Effector memory CD4-positive, alpha-beta T cell (primary cell): Measurements from ENCODE around the gene FAM20C.

Source experiments
- DNase-seq, 3 donors: peaks; one replicate each; pipeline ENCODE4 v3.0.0-alpha.2; 2020
- H3K27ac ChIP-seq: 2 replicates; pipeline ENCODE4 v1.7.0; 2013; ENCODE audit warnings: mild to moderate bottlenecking, low read length, moderate library complexity; ENCODE audit not compliant: insufficient read depth, poor library complexity, severe bottlenecking
- H3K27me3 ChIP-seq: replicated peaks from 2 replicates; pipeline ENCODE4 v1.7.0; 2013; ENCODE audit warnings: mild to moderate bottlenecking, low read length; ENCODE audit not compliant: insufficient read depth, control insufficient read depth, poor library complexity, severe bottlenecking
- H3K36me3 ChIP-seq: 2 replicates; pipeline ENCODE4 v1.7.0; 2013; ENCODE audit warnings: mild to moderate bottlenecking, low read length, moderate library complexity; ENCODE audit not compliant: control insufficient read depth, insufficient read depth
- H3K4me1 ChIP-seq: 2 replicates; pipeline ENCODE4 v1.7.0; 2013; ENCODE audit warnings: low read length, mild to moderate bottlenecking; ENCODE audit not compliant: control insufficient read depth, insufficient read depth, poor library complexity, severe bottlenecking
- H3K4me3 ChIP-seq: 2 replicates; pipeline ENCODE4 v1.7.0; 2013; ENCODE audit warnings: low read length, low read depth, mild to moderate bottlenecking; ENCODE audit not compliant: insufficient read depth, poor library complexity, severe bottlenecking
- H3K9me3 ChIP-seq: 2 replicates; pipeline ENCODE4 v1.7.0; 2013; ENCODE audit warnings: mild to moderate bottlenecking, low read length, moderate library complexity; ENCODE audit not compliant: control insufficient read depth

The FAM20C gene

DNA sequence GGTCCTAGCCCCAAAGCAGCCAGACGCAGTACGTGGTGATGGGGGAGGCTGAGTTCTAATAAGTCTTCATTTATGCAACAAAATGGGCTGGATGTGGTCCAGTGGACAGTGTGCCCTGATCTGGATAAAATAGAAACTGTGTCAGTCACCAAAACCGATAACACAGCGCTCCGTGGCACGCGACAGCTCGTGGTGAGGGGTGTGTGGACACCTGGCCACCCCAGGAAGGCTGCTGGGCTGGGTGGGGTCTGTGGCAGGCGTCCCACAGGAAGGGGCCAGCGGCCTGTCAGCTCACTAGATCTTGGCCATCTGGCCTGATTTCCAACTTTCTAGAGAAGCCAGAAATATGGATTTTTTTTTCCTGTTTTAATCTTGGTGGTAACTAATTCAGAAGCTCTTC, 17.0 kb downstream of the FAM20C start:
- no peak for DNase-seq
- Histone ChIP-seq H3K9me3 (no peaks in the 10 kb centered on the region), H3K27me3 (no peaks in the 10 kb centered on the region), H3K4me1 (no peaks in the 10 kb centered on the region), H3K27ac (no peak overlapping the region), H3K36me3 (no peaks in the 10 kb centered on the region), H3K4me3 (no peak overlapping the region)

GRCh38 chr7:209906-210305, 17.5 kb downstream of the FAM20C start:
- H3K4me1 ChIP-seq = no peaks in the 10 kb centered on the region
- DNase-seq = no peak
- H3K36me3 ChIP-seq = no peaks in the 10 kb centered on the region
- no peaks in the 10 kb centered on the region for H3K9me3 ChIP-seq
- H3K27ac ChIP-seq = no peak overlapping the region
- no peak overlapping the region for H3K4me3 ChIP-seq
- H3K27me3 ChIP-seq = no peaks in the 10 kb centered on the region

DNA sequence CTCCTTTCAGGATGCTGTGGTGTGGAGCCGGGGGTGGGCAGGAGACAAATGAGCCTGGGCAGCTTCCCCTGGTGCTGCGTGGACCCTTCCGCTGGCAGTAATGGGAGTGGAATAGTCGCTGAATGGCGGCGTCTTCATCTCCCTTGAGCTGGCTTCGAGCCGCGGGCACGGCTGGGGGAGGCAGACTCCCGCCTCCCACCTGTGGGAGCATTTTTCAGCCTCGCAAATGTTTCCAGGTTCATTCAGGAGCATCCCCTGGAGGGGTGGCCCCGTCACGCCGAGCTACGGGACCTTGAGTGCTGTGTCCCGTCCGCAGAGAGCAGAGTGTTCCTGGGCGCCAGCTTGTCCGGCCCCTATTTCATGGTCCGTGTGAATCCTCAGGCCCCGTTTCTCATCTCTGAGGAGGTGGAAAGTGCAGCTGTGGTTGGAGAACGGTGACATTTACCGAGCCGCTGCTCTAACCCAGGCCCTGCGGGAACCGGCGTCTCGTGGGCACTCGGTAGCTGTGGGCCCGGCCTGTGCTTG, 18.1 kb downstream of the FAM20C start:
- H3K4me1 ChIP-seq = no peaks in the 10 kb centered on the region
- H3K4me3 ChIP-seq = no peak overlapping the region

DNA sequence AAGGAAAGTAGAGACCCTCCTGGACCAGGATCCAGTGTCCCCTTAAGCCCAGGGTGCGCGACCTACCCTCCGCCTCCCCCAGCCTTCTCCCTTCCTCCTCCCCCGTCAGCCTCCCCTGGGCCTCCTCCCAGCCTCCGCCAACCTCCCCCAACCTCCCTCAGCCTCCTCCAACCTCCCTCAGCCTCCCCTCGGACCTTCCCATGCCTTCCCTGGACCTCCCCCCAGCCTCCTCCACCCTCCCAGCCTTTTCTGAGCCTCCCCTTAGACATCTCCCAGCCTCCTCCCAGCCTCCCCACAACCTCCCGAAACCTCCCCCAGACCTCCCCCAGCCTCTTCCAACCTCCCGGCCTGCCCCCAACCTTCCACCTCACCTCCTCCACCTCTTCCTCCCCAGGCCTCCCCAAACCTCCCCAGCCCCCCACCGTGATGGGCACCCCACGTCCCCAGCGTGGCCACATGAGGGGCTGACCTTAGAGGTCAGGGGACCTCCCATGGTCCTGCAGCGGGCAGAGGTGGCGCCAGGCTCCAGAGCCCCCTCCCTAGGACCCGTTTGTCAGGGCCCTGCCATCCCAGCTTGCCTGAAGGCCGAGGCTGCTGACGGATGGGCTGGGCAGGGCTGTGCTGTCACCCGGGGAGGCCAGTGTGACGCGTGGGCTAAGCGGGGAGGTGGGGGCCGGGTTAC, 18.8 kb downstream of the FAM20C start:
- Histone ChIP-seq H3K36me3 (no peaks in the 10 kb centered on the region), H3K4me1 (no peaks in the 10 kb centered on the region), H3K4me3 (no peak overlapping the region), H3K9me3 (no peaks in the 10 kb centered on the region), H3K27ac (no peak overlapping the region), H3K27me3 (no peaks in the 10 kb centered on the region)
- DNase-seq = no peak

More for the DNA sequence above, 18.1 kb downstream of the FAM20C start:
- H3K9me3 ChIP-seq = no peaks in the 10 kb centered on the region
- no peak for DNase-seq
- H3K27ac ChIP-seq = no peak overlapping the region
- no peaks in the 10 kb centered on the region for H3K36me3 ChIP-seq
- no peaks in the 10 kb centered on the region for H3K27me3 ChIP-seq

DNA sequence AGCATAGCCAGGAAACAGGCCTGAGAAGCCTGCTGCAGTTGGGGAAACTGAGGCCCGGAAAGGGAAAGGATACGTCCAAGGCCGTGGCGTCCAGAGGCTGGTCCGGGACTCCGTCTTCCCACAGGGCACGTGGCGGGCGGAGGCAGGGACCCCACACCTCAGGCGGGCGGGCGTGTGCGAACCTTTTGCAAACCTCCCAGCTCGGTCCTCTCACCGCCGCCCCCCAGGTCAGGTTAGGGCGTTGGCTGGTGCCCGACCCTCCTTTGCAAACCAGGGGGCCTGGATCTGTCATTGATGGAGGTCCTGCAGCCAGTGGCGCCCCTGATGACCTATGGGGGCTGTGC, 19.3 kb downstream of the FAM20C start:
- no peaks in the 10 kb centered on the region for H3K36me3 ChIP-seq
- no peak overlapping the region for H3K27ac ChIP-seq
- no peak overlapping the region for H3K4me3 ChIP-seq
- DNase-seq = no peak
- H3K4me1 ChIP-seq = no peaks in the 10 kb centered on the region
- no peaks in the 10 kb centered on the region for H3K27me3 ChIP-seq
- H3K9me3 ChIP-seq = no peaks in the 10 kb centered on the region

DNA sequence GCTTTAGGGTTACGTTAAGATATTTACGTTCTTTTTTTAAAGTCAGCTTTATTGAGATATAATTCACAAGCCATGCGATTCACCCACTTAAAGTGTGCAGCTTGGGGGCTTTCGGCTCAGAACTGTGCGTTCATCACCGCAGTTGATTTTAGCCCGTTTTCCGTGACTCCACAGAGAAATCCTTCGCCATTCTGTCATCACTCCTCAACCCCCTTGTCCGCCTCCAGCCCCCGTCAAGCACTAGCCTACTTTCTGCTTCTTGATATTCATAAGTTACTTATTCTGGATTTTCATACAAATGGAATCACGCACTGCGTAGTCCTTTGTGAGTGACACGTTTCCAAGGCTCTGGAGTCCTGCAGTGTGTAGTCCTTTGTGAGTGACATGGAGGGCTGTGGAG, 20.4 kb downstream of the FAM20C start:
- Histone ChIP-seq H3K4me1 (no peaks in the 10 kb centered on the region), H3K27ac (no peak overlapping the region), H3K36me3 (no peaks in the 10 kb centered on the region), H3K27me3 (no peaks in the 10 kb centered on the region), H3K4me3 (no peak overlapping the region), H3K9me3 (no peaks in the 10 kb centered on the region)
- DNase-seq = no peak

- Histone ChIP-seq H3K36me3 (no peaks in the 10 kb centered on the region), H3K27ac (no peak overlapping the region)
- DNase-seq = no peak
These were observed 21.1 kb downstream of the FAM20C start for GRCh38 chr7:213324-213993.

GRCh38 chr7:214410-215212, 22.2 kb downstream of the FAM20C start:
- H3K27ac ChIP-seq = no peak overlapping the region
- no peaks in the 10 kb centered on the region for H3K36me3 ChIP-seq
- H3K9me3 ChIP-seq = no peaks in the 10 kb centered on the region
- no peaks in the 10 kb centered on the region for H3K4me1 ChIP-seq
- no peaks in the 10 kb centered on the region for H3K27me3 ChIP-seq
- DNase-seq = no peak
- no peak overlapping the region for H3K4me3 ChIP-seq

More at GRCh38 chr7:213324-213993, 21.1 kb downstream of the FAM20C start:
- no peak overlapping the region for H3K4me3 ChIP-seq
- H3K9me3 ChIP-seq = no peaks in the 10 kb centered on the region
- H3K27me3 ChIP-seq = no peaks in the 10 kb centered on the region
- H3K4me1 ChIP-seq = no peaks in the 10 kb centered on the region

- Histone ChIP-seq H3K36me3 (no peaks in the 10 kb centered on the region), H3K27ac (no peak overlapping the region), H3K9me3 (no peaks in the 10 kb centered on the region), H3K4me3 (no peak overlapping the region), H3K4me1 (no peaks in the 10 kb centered on the region), H3K27me3 (no peaks in the 10 kb centered on the region)
- no peak for DNase-seq
These were observed 24.3 kb downstream of the FAM20C start for GRCh38 chr7:216360-217300.
